Adipocyte (in vitro differentiated cells): ENCODE measurements around the gene LCLAT1.
"Not testable (repeated sequence)": the region's sequence is repeated elsewhere in the genome, so short reads cannot be mapped to it uniquely, and the experiment has no call there.

Source experiments
- DNase-seq: peaks from one replicate; pipeline ENCODE4 v3.0.0-alpha.2; 2015; ENCODE audit warnings: low read depth
- H3K27me3 ChIP-seq: replicated peaks from 2 replicates; pipeline ENCODE4 v1.7.0; 2013; ENCODE audit warnings: mild to moderate bottlenecking, low read length, moderate library complexity; ENCODE audit not compliant: control insufficient read depth, insufficient read depth
- H3K36me3 ChIP-seq: 2 replicates; pipeline ENCODE4 v1.7.0; 2013; ENCODE audit warnings: low read length, mild to moderate bottlenecking, moderate library complexity; ENCODE audit not compliant: control insufficient read depth, insufficient read depth, severe bottlenecking
- H3K4me1 ChIP-seq: 2 replicates; pipeline ENCODE4 v1.7.0; 2013; ENCODE audit warnings: mild to moderate bottlenecking, low read length, moderate library complexity; ENCODE audit not compliant: control insufficient read depth, insufficient read depth
- H3K4me3 ChIP-seq: 2 replicates; pipeline ENCODE4 v1.7.0; 2013; ENCODE audit warnings: mild to moderate bottlenecking, low read length, moderate library complexity
- H3K9ac ChIP-seq: 2 replicates; pipeline ENCODE4 v1.7.0; 2013; ENCODE audit warnings: mild to moderate bottlenecking, low read length, moderate library complexity
- H3K9me3 ChIP-seq: 2 replicates; pipeline ENCODE4 v1.7.0; 2013; ENCODE audit warnings: mild to moderate bottlenecking, low read length, moderate library complexity; ENCODE audit not compliant: control insufficient read depth

The LCLAT1 gene

GRCh38 chr2:30613001-30613400 lies 166.0 kb downstream of the LCLAT1 start:
- Histone ChIP-seq H3K9ac (no peak overlapping the region), H3K9me3 (no peaks in the 10 kb centered on the region), H3K27me3 (no peaks in the 10 kb centered on the region), H3K4me3 (no peak overlapping the region), H3K36me3 (no peaks in the 10 kb centered on the region), H3K4me1 (peaks cover 4% of the 10 kb centered on the region)
- DNase-seq = no peak

GRCh38 chr2:30614227-30614626 lies 167.2 kb downstream of the LCLAT1 start:
- H3K9ac ChIP-seq, DNase-seq, H3K4me1 ChIP-seq, H3K27me3 ChIP-seq, H3K9me3 ChIP-seq, H3K36me3 ChIP-seq, H3K4me3 ChIP-seq: not testable (repeated sequence)

- H3K9ac ChIP-seq = no peak overlapping the region
- no peaks in the 10 kb centered on the region for H3K9me3 ChIP-seq
- no peaks in the 10 kb centered on the region for H3K27me3 ChIP-seq
- no peaks in the 10 kb centered on the region for H3K36me3 ChIP-seq
- no peaks in the 10 kb centered on the region for H3K4me1 ChIP-seq
- no peak overlapping the region for H3K4me3 ChIP-seq
- DNase-seq = no peak
Measured at GRCh38 chr2:30615926-30616325, 168.9 kb downstream of the LCLAT1 start.

GRCh38 chr2:30620102-30620501 lies 173.1 kb downstream of the LCLAT1 start:
- Histone ChIP-seq H3K4me1 (no peaks in the 10 kb centered on the region), H3K9me3 (no peaks in the 10 kb centered on the region), H3K4me3 (no peak overlapping the region), H3K36me3 (no peaks in the 10 kb centered on the region), H3K27me3 (no peaks in the 10 kb centered on the region), H3K9ac (no peak overlapping the region)
- no peak for DNase-seq

- no peak overlapping the region for H3K4me3 ChIP-seq
- H3K36me3 ChIP-seq = no peaks in the 10 kb centered on the region
- no peaks in the 10 kb centered on the region for H3K4me1 ChIP-seq
- no peak overlapping the region for H3K9ac ChIP-seq
- H3K27me3 ChIP-seq = no peaks in the 10 kb centered on the region
- no peaks in the 10 kb centered on the region for H3K9me3 ChIP-seq
- DNase-seq = no peak
Measured at GRCh38 chr2:30621836-30622235, 174.8 kb downstream of the LCLAT1 start.

GRCh38 chr2:30622452-30622851 lies 175.4 kb downstream of the LCLAT1 start:
- no peaks in the 10 kb centered on the region for H3K4me1 ChIP-seq
- no peak overlapping the region for H3K4me3 ChIP-seq
- no peaks in the 10 kb centered on the region for H3K27me3 ChIP-seq
- no peaks in the 10 kb centered on the region for H3K36me3 ChIP-seq
- H3K9me3 ChIP-seq = no peaks in the 10 kb centered on the region
- DNase-seq = no peak
- H3K9ac ChIP-seq = no peak overlapping the region

GRCh38 chr2:30625276-30625675 lies 178.2 kb downstream of the LCLAT1 start:
- H3K4me3 ChIP-seq = no peak overlapping the region
- no peaks in the 10 kb centered on the region for H3K27me3 ChIP-seq
- peaks cover 20% of the 10 kb centered on the region for H3K4me1 ChIP-seq
- no peaks in the 10 kb centered on the region for H3K9me3 ChIP-seq
- H3K36me3 ChIP-seq = no peaks in the 10 kb centered on the region
- no peak overlapping the region for H3K9ac ChIP-seq
- no peak for DNase-seq

GRCh38 chr2:30625701-30626100 lies 178.7 kb downstream of the LCLAT1 start:
- Histone ChIP-seq H3K4me1 (peaks cover 20% of the 10 kb centered on the region), H3K4me3 (no peak overlapping the region), H3K36me3 (no peaks in the 10 kb centered on the region), H3K27me3 (no peaks in the 10 kb centered on the region), H3K9ac (no peak overlapping the region), H3K9me3 (no peaks in the 10 kb centered on the region)
- no peak for DNase-seq

- H3K9me3 ChIP-seq = no peaks in the 10 kb centered on the region
- no peak overlapping the region for H3K9ac ChIP-seq
- peaks cover 27% of the 10 kb centered on the region for H3K4me1 ChIP-seq
- no peak overlapping the region for H3K4me3 ChIP-seq
- H3K27me3 ChIP-seq = no peaks in the 10 kb centered on the region
- no peaks in the 10 kb centered on the region for H3K36me3 ChIP-seq
- no peak for DNase-seq
Measured at GRCh38 chr2:30626397-30626796, 179.4 kb downstream of the LCLAT1 start.

GRCh38 chr2:30627151-30627550 lies 180.1 kb downstream of the LCLAT1 start:
- no peak overlapping the region for H3K4me3 ChIP-seq
- no peak for DNase-seq
- no peaks in the 10 kb centered on the region for H3K9me3 ChIP-seq
- no peaks in the 10 kb centered on the region for H3K27me3 ChIP-seq
- peaks cover 29% of the 10 kb centered on the region for H3K4me1 ChIP-seq
- no peaks in the 10 kb centered on the region for H3K36me3 ChIP-seq
- H3K9ac ChIP-seq = no peak overlapping the region

- H3K27me3 ChIP-seq = no peaks in the 10 kb centered on the region
Measured at GRCh38 chr2:30628341-30628740, 181.3 kb downstream of the LCLAT1 start.

GRCh38 chr2:30629866-30630265 lies 182.8 kb downstream of the LCLAT1 start:
- no peaks in the 10 kb centered on the region for H3K36me3 ChIP-seq
- H3K4me3 ChIP-seq = no peak overlapping the region
- peak; percentile 9 for DNase-seq
- H3K4me1 ChIP-seq = peaks cover 29% of the 10 kb centered on the region
- no peaks in the 10 kb centered on the region for H3K27me3 ChIP-seq
- no peak overlapping the region for H3K9ac ChIP-seq
- H3K9me3 ChIP-seq = no peaks in the 10 kb centered on the region

More at GRCh38 chr2:30628341-30628740, 181.3 kb downstream of the LCLAT1 start:
- Histone ChIP-seq H3K4me1 (peaks cover 29% of the 10 kb centered on the region), H3K36me3 (no peaks in the 10 kb centered on the region), H3K9ac (no peak overlapping the region), H3K9me3 (no peaks in the 10 kb centered on the region), H3K4me3 (no peak overlapping the region)
- DNase-seq = peak; percentile 60
